GM12865 (cell line): ENCODE data around the gene CCDC47.

ENCODE experiments used
- DNase-seq: peaks from one replicate; pipeline ENCODE4 v3.0.0; 2010; ENCODE audit warnings: low read depth
- H3K4me3 ChIP-seq: 2 replicates; pipeline ENCODE4 v1.5.1; 2011; ENCODE audit warnings: mild to moderate bottlenecking, low read depth, low read length, control low read depth
- CTCF ChIP-seq: IDR thresholded peaks from 2 replicates; pipeline ENCODE4 v1.5.1; 2011; ENCODE audit warnings: low read length, control low read depth, low read depth, inconsistent platforms; ENCODE audit not compliant: insufficient read depth; ENCODE audit errors: missing control alignments

CCDC47 gene

GRCh38 chr17:63817736-63818385 is 44.5 kb upstream of the CCDC47 start:
- H3K4me3 ChIP-seq, result no peak overlapping the region
- no peak for DNase-seq
- no peak for TF ChIP-seq CTCF

- no peak for TF ChIP-seq CTCF
- no peak overlapping the region for H3K4me3 ChIP-seq
- no peak for DNase-seq
Measured at GRCh38 chr17:63816669-63817068, 43.3 kb upstream of the CCDC47 start.

GRCh38 chr17:63816123-63816522 is 42.7 kb upstream of the CCDC47 start:
- H3K4me3 ChIP-seq, result no peak overlapping the region
- TF ChIP-seq CTCF, result no peak
- no peak for DNase-seq

GRCh38 chr17:63809970-63810369 is 36.6 kb upstream of the CCDC47 start:
- no peak for DNase-seq
- no peak overlapping the region for H3K4me3 ChIP-seq
- TF ChIP-seq CTCF, result no peak

GRCh38 chr17:63805591-63805990 is 32.2 kb upstream of the CCDC47 start:
- H3K4me3 ChIP-seq, result no peak overlapping the region
- no peak for DNase-seq
- TF ChIP-seq CTCF, result no peak

GRCh38 chr17:63804328-63804727 is 30.9 kb upstream of the CCDC47 start:
- no peak overlapping the region for H3K4me3 ChIP-seq
- no peak for DNase-seq
- no peak for TF ChIP-seq CTCF

- no peak overlapping the region for H3K4me3 ChIP-seq
- no peak for TF ChIP-seq CTCF
- no peak for DNase-seq
Measured at GRCh38 chr17:63800783-63801182, 27.4 kb upstream of the CCDC47 start.
